Activated B cell treated with CpG ODN at 0.5 μM for 24 hours (primary cell): ENCODE measurements around the gene FARP1. TPM values are rescaled to one million over a fixed set of nuclear protein-coding genes. Genes with fewer than 3 reads are reported as not detected.

ENCODE experiments used
- ATAC-seq: fragments of 200-7000 bp; cut with Tn5 transposase; one replicate; pipeline ENCODE4 v1.10.0; 2021; ENCODE audit warnings: low read depth, mild to moderate bottlenecking, moderate library complexity
- CTCF ChIA-PET: fragments of 350-600 bp; sonication (Branson Sonifier 250); formaldehyde crosslinking; loops from one replicate; lab custom pipeline; 2021; ENCODE audit warnings: antibody characterized with exemption; lab: Charles Lee
- POLR2A ChIA-PET: fragments of 350-600 bp; sonication (Branson Sonifier 250); formaldehyde crosslinking; loops from one replicate; lab custom pipeline; 2021; ENCODE audit warnings: antibody characterized with exemption; lab: Charles Lee
- DNase-seq: peaks from one replicate; pipeline ENCODE4 v3.0.0; 2022
- H3K27ac Mint-ChIP-seq: one replicate; pipeline ENCODE4 v1.8.0; 2020; ENCODE audit warnings: mixed read lengths
- H3K27me3 Mint-ChIP-seq: one replicate; pipeline ENCODE4 v1.8.0; 2021; ENCODE audit warnings: mixed read lengths
- H3K36me3 Mint-ChIP-seq: one replicate; pipeline ENCODE4 v1.8.0; 2021; ENCODE audit warnings: low read depth, mixed read lengths
- H3K4me1 Mint-ChIP-seq: one replicate; pipeline ENCODE4 v1.8.0; 2021; ENCODE audit warnings: mixed read lengths
- H3K4me3 Mint-ChIP-seq: one replicate; pipeline ENCODE4 v1.8.0; 2020; ENCODE audit warnings: mild to moderate bottlenecking, mixed read lengths
- H3K9me3 Mint-ChIP-seq: one replicate; pipeline ENCODE4 v1.8.0; 2020; ENCODE audit warnings: mixed read lengths
- intact Hi-C: fragments of 100-400 bp; cut with micrococcal nuclease; formaldehyde crosslinking; loops from one replicate; pipeline ENCODE4 v1.15.1; 2024
- total RNA-seq: library from RNA; stranded (reverse); gene quantifications from 2 replicates; pipeline ENCODE4 v1.2.3, GENCODE V29; 2022
- TF ChIP-seq, protein P1 (sequence below): fragments of 200-600 bp; IDR thresholded peaks from one replicate; pipeline ENCODE4 v1.8.0; 2022; ENCODE audit warnings: antibody characterized with exemption, mild to moderate bottlenecking

The FARP1 gene
- total RNA-seq, 1 donor from 2014 or later, result 2.1 TPM

DNA sequence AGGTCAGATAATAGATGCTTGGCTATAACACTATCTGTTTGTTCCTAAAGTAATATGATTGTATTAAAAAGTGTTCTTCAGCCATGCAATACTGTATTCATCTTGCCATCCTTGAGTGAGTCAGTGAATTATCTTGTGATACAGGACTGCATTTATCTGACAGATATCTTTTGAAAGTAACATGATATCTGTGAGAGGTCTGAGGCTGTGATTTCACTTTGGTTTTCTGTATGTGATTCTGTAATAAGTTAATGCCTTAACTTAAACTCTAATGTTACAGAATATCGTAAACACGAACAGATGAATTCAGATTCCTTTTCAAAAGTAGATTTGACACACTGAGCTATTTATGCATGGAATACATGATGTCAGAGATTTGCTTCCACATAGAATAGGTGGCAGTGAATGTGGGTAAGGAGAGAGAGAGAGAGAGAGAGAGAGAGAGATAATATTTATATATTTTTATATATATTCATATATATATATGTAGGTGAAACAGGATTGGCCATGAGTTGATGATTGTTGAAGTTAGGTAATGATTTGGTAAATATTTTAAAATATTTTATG is 132.1 kb downstream of the FARP1 start:
- ATAC-seq (no peak), DNase-seq (no peak)
- peaks cover 2% of the 10 kb centered on the region for H3K9me3 Mint-ChIP-seq
- peaks cover 5% of the 10 kb centered on the region for H3K4me1 Mint-ChIP-seq
- ChIA-PET CTCF (no interaction called here), POLR2A (no interaction called here)
- H3K36me3 Mint-ChIP-seq, result no peaks in the 10 kb centered on the region
- intact Hi-C loops, result no loop called here
- H3K27ac Mint-ChIP-seq, result no peak overlapping the region
- TF ChIP-seq, protein P1, sequence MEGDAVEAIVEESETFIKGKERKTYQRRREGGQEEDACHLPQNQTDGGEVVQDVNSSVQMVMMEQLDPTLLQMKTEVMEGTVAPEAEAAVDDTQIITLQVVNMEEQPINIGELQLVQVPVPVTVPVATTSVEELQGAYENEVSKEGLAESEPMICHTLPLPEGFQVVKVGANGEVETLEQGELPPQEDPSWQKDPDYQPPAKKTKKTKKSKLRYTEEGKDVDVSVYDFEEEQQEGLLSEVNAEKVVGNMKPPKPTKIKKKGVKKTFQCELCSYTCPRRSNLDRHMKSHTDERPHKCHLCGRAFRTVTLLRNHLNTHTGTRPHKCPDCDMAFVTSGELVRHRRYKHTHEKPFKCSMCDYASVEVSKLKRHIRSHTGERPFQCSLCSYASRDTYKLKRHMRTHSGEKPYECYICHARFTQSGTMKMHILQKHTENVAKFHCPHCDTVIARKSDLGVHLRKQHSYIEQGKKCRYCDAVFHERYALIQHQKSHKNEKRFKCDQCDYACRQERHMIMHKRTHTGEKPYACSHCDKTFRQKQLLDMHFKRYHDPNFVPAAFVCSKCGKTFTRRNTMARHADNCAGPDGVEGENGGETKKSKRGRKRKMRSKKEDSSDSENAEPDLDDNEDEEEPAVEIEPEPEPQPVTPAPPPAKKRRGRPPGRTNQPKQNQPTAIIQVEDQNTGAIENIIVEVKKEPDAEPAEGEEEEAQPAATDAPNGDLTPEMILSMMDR, result no peak
- H3K4me3 Mint-ChIP-seq, result no peak overlapping the region
- no peaks in the 10 kb centered on the region for H3K27me3 Mint-ChIP-seq

DNA sequence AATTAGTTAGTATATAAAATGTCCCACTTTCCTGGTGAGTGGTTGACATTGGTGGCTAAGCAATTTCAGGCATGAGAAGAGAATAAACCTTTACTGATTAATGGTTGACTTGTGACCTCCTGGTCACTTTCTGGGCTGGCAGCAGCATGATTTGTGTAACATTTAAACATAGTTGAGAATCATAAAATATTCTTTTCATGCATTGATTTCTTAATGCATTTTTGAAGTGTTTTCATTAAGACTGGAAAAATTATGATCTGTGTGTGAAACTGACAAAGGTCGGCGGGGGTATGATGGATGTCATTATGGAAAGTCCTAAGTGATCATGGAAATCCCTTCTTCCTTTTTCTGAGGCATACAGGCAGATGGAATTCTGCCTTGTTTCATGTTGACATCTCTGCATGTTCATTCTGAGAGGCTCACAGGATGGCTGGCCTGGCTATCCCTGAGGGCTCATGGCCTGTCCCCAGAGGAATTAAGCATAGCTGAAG is 132.8 kb downstream of the FARP1 start:
- CTCF ChIA-PET, result no interaction called here
- POLR2A ChIA-PET, result no interaction called here
- ATAC-seq, result no peak
- no peak overlapping the region for H3K4me3 Mint-ChIP-seq
- peaks cover 12% of the 10 kb centered on the region for H3K4me1 Mint-ChIP-seq
- TF ChIP-seq, protein P1, result no peak
- peaks cover 2% of the 10 kb centered on the region for H3K9me3 Mint-ChIP-seq
- no peaks in the 10 kb centered on the region for H3K36me3 Mint-ChIP-seq
- H3K27me3 Mint-ChIP-seq, result no peaks in the 10 kb centered on the region
- H3K27ac Mint-ChIP-seq, result no peak overlapping the region
- intact Hi-C loops, result no loop called here
- no peak for DNase-seq

DNA sequence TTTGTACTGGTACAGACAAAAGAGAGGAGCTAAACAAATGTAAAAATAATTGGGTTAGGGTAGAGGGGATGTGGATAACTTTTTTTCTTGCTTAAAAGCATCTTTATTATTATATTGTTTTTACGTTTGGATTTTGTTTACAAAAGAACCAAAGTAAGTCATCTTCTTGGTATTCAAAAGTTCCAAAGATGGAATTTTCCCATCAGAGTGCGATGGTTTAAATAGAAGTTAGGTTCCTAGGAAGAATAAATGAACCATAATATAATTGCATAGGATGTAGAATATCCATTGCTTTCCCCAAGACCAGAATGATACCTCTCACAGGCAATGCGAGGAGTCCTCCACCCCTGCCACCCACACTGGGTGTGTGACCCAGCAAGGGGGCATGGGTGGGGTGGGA is 133.6 kb downstream of the FARP1 start:
- POLR2A ChIA-PET, result no interaction called here
- CTCF ChIA-PET, result no interaction called here

DNA sequence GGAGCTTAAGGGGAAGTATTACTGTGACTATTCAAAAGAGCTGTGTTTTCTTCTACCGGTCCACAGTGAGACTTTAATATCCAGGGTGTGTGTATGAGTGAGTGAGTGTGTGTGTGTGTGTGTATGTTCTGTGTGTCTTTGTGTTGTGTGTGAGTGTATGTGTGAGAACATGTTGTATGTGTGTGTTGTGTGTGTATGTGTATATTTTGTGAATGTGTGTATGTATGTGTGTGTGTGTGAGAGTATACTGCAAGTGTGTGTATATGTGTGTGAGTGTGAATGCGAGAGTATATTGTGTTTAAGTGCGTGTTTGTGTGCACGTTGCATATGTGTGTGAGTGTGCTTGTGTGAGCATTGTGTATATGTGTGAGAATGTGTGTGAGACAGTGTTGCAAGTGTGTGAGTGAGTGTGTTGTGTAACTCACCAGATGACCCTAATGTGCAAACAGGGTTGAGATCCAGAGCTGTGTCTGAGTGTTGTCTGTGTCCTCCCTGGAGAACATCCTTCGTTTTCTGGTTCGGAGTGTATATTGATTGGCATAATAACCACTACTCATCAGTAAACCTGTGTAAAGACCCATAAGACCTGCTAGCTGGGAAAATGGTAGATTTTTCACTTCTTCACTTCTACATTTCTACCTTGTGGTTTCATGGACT is 135.3 kb downstream of the FARP1 start:
- no peak overlapping the region for H3K27ac Mint-ChIP-seq
- intact Hi-C loops, result no loop called here

More for the DNA sequence above, 133.6 kb downstream of the FARP1 start:
- Mint-ChIP-seq H3K36me3 (no peaks in the 10 kb centered on the region), H3K9me3 (peaks cover 2% of the 10 kb centered on the region), H3K27me3 (no peaks in the 10 kb centered on the region), H3K4me1 (peaks cover 12% of the 10 kb centered on the region), H3K4me3 (no peak overlapping the region), H3K27ac (no peak overlapping the region)
- TF ChIP-seq, protein P1, result no peak
- intact Hi-C loops, result no loop called here
- ATAC-seq (no peak), DNase-seq (no peak)

More for the DNA sequence above, 135.3 kb downstream of the FARP1 start:
- Mint-ChIP-seq H3K4me1 (peaks cover 12% of the 10 kb centered on the region), H3K4me3 (no peak overlapping the region), H3K36me3 (no peaks in the 10 kb centered on the region), H3K9me3 (peaks cover 2% of the 10 kb centered on the region), H3K27me3 (no peaks in the 10 kb centered on the region)
- TF ChIP-seq, protein P1, result no peak
- no peak for DNase-seq
- ATAC-seq, result no peak
- CTCF ChIA-PET, result no interaction called here
- POLR2A ChIA-PET, result no interaction called here
